GM18951 (cell line): ENCODE measurements around the gene KDM2A.

Source experiments
- POLR2A ChIP-seq: IDR thresholded peaks from 4 replicates; pipeline ENCODE4 v1.6.1; 2011; ENCODE audit warnings: mild to moderate bottlenecking; ENCODE audit not compliant: insufficient read length, insufficient read depth; ENCODE audit errors: extremely low read depth
- in situ Hi-C: fragments of 300-500 bp; cut with MboI; formaldehyde crosslinking; loops from one replicate; pipeline ENCODE4 v1.12.0; 2022; ENCODE audit warnings: low sequenced_read_pairs, mixed read lengths, inconsistent platforms; ENCODE audit not compliant: unreplicated experiment

KDM2A gene

GRCh38 chr11:67269401-67270255 lies 150.6 kb downstream of the KDM2A start:
- no peak for TF ChIP-seq POLR2A
- in situ Hi-C loops: loop anchor here (10.0 kb wide), 1 partner anchor 115 kb away; no protein-coding TSS in a partner anchor

- TF ChIP-seq POLR2A: peak; percentile 24
- in situ Hi-C loops: no loop called here
Measured at GRCh38 chr11:67270256-67271204, 151.5 kb downstream of the KDM2A start.

GRCh38 chr11:67271205-67271540 lies 152.1 kb downstream of the KDM2A start:
- no peak for TF ChIP-seq POLR2A
- in situ Hi-C loops: no loop called here

- in situ Hi-C loops: no loop called here
- peak; percentile 25 for TF ChIP-seq POLR2A
Measured at GRCh38 chr11:67271541-67272284, 152.7 kb downstream of the KDM2A start.

GRCh38 chr11:67272327-67273259 lies 153.5 kb downstream of the KDM2A start:
- TF ChIP-seq POLR2A: no peak
- in situ Hi-C loops: no loop called here

- in situ Hi-C loops: no loop called here
- TF ChIP-seq POLR2A: no peak
Measured at GRCh38 chr11:67273260-67273990, 154.4 kb downstream of the KDM2A start.

- no peak for TF ChIP-seq POLR2A
- in situ Hi-C loops: no loop called here
Measured at GRCh38 chr11:67274768-67275605, 155.9 kb downstream of the KDM2A start.

- TF ChIP-seq POLR2A: no peak
- in situ Hi-C loops: no loop called here
Measured at GRCh38 chr11:67275606-67276409, 156.7 kb downstream of the KDM2A start.

- TF ChIP-seq POLR2A: no peak
- in situ Hi-C loops: no loop called here
Measured at GRCh38 chr11:67276781-67277230, 157.7 kb downstream of the KDM2A start.
